ENCODE data around the gene RSRP1. TPM values are rescaled to one million over a fixed set of nuclear protein-coding genes. Genes with fewer than 3 reads are reported as not detected.

RSRP1 gene
- total RNA-seq, 1 donor from 2014 or later = 153 TPM

DNA sequence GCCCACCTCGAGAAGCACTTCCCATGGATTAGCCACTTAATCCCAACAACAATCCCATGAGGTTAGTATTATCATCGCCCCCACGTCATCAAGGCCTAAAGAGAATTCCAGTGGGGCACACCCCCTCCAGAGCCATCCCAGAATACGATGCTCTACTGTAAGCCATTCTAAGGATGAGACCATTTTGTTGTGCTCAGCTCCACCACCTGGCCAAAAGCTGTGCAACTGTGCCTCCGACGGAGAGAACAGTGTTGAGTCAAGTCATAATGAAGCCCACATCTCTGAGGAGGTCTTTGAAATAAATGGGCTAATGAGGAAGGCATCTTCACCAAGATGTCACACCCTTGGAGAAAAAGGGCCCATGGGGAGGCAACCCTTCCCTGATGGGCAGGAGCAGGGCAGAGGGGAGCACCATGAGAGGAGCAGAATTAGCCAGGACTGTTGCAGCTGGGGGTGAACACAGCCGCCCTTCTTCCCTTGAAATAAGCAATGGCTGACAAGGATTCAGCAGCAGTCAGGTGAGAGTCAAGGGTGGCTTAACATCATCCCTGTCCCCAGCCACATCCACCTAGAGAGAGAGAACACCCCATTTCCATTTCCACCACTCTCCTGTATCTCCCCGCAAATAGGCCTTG, 29.5 kb downstream of the RSRP1 start:
- no peak for DNase-seq (ENCODE audit: low read depth)

DNA sequence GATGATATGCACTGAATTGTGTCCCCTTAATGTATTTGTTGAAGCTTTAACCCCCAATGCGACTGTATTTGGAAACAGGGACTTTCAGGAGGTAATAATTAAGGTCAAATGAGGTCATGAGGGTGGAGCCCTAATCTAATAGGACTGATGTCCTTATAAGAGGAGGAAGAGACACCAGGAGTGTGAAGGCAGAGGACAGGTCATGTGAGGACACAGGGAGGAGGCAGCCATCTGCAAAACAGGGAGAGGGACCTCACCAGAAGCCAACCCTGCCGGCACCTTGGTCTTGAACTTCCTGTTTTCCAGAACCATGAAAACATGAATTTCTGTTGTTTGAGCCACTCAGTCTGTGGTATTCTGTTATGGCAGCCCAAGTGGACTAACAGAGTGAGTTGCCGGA, 30.2 kb downstream of the RSRP1 start:
- no peak for DNase-seq (ENCODE audit: low read depth)

DNA sequence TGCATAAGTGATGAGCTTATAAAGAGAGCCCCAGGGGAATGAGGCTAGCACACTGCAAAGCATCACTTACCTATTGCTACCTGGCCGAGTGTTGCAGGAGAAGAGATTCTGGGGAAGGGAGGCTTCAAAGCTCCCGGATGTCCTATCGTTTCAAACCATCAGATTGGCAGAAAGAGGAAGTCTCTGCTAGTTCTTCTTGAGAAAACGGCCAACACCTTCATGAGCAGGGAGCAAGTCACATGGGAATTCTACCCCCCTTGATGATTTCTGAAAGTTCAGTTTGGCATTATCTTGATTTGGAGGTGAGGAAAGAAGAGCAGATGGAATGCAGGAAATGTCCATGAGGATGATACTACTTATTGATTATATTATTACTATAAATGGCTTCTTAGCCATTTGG, 31.1 kb downstream of the RSRP1 start:
- DNase-seq (ENCODE audit: low read depth) = no peak

DNA sequence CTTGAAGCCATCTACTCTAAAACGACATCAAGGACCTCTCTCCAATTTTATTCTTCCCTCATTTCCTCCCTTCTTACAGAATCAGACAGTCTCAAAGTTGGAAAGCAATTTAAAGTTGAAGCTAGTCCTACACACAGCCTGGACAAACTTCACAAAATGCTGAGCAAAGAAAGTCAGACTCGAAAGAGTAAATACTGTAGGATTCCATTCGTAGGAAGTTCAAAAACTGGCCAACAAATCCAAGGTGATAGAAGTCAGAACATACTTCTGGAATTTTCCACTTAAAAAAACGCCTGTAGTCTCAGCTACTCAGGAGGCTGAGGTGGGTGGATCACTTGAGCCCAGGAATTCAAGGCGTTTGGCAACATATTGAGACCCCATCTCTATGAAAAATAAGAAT, 34.5 kb downstream of the RSRP1 start:
- DNase-seq (ENCODE audit: low read depth) = no peak

DNA sequence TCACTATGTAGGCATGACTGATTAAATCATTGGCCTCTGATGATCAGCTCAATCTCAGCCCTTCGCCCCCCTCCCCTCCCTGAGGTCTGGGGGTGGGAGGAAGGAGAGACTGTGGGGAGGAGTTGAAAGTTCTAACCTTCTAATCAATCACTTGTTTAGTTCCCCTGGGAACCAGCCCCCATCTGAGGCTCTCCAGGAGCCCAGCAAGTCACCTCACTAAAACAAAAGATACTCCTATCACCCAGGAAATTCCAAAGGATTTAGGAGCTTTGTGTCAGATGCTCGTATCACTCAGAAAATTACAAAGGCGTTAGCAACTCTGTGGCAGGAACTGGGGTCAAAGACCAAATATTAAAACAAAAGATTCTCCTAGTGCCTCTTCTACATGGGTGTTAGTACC, 36.5 kb downstream of the RSRP1 start:
- no peak for DNase-seq (ENCODE audit: low read depth)

DNA sequence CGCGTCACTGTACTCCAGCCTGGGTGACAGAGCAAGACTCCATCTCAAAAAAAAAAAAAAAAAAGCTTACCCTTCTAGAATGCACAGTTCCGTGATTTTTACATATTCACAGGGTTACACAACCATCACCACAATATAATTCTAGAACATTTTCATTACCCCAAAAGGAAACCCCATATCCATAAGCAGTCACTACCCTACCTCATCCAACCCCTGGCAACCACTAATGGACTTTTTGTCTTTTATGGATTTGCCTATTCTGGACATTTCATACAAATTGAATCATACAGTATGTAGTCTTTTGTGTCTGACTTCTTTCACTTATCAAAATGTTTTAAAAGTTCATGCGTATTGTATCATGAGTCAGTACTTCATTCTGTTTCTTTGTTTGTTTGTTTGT, 37.7 kb downstream of the RSRP1 start:
- no peak for DNase-seq (ENCODE audit: low read depth)

DNA sequence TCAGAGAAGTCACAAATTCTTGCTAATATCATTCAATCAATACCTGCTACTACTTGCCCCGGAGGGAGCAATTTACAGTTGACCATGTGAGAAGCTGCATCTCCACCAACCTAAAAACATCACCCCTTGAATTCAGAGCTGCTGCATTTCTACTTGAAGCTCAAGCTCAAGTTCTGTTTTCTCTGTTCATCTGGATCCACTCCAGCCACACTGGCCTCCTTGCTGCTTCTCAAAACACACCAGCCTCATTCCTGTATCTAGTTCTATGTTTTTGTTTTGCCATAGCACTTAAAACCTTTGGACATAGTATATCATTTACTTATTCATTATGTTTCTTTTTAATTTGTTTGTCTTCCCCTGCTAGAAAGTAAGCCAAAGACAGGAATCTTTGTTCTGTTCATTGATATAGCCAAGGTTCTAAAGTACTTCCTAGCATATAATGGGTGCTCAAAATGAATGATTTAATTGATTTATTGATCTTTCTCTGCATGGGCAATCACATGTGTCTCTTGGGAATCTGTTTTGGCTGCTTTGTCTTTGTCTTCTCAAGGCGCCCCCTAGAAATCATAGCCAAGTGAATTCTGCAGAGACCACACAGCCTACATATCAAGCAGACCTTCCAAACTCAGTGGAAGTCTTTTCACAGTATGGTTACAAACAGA, 38.6 kb downstream of the RSRP1 start:
- no peak for DNase-seq (ENCODE audit: low read depth)

DNA sequence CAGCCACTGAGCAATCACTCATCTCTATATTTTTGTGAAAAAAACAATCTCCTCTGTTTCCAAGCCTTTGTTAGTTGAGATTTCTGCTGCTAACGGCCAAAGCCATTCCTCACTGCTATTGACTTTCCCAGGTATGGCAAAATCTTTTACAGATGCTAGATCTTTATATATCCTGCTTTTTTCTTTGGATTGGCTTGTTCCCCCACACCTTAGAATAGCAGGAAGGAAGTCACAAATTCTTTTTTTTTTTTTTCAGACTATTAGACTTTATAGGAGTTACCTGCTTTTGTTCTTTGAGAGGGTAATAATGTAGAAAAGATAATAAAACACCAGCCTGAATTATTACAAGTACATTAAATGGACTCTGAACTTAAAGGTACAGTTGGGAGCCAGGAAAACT, 39.2 kb downstream of the RSRP1 start:
- no peak for DNase-seq (ENCODE audit: low read depth)

DNA sequence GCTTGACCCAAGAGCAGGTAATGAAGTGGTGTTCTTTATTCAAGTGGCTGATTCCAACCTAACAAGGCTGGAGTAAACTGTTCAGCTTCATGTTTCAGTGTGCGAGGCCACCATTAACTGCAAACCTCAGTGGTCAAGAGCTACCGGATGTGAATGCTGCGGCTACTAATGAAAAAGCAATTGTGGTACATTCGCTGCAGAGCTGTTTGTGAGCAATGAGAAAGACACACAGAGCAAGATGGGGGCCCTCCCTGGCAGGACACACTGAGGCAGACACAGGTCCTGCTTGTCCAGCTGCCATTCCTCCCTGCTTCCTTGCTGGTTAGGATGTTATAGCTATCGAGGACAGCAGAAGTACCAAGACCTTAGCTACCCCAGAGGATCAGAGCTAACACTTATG, 41.1 kb downstream of the RSRP1 start:
- no peak for DNase-seq (ENCODE audit: low read depth)

DNA sequence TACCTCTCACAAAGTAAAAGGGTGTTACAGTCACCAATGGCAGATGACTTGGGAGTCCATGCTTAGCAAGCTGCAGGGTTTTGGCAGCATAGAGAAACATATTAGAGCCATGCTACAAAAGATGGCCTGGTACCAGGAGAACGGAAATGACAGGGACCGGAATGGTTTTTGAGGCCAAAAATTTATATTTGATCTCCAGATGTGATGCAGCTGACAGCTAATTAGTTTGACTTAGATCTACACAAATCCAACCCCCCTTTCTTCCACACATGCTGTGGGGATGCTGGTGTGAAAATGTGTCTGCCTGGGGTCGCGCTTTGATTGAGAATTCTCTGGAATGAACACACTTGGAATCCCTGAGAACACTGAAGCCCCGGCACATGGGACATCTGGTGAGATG, 41.5 kb downstream of the RSRP1 start:
- DNase-seq (ENCODE audit: low read depth) = no peak

DNA sequence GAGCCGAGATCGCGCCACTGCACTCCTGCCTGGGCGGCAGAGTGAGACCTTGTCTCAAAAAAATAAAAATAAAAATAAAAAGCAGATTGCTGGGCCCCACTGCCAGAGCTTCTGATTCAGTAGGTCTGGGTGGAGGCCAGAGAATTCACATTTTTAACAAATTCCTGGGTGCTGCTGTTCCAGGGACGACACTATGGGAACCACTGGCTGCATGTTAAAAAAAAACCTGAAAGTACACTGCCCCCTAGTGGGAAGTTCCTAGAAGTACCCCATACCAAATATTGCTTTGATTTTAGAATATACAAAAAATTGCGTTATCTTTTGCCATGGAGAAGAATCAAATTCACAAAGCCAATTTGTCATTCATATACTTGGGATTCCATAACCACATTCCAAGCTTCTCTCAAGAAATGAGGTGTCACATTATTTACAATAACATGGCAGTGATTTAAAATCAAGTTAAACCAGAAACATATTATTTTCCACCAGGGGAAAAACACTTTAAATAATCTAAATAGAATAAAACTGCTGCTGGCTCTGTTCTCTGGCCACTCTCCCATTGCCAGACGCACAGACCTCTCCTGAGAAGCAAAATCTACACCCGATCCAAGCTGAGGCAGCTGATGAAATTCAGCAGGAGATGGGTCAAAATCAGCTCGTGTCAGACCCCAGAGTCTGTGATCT, 42.3 kb downstream of the RSRP1 start:
- DNase-seq (ENCODE audit: low read depth) = peak; percentile 36

DNA sequence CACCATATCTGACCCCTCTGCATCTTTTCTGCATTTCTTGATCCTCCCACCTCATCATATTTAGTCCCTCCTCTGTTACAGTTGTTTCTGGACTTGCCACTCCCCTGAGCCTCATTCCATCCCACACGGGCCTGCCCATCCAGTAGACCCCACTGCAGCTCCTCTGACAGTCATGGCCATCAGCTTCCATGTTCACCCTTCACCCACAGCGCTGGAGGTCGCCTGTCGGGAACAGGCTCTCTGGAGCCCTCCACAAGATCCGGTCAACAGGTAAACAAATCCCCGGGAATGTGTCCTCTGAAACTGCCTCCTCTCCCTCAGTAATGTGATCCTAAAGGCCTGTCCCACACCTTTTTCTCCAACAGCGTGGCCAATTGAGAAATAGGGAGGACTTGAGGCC, 46.2 kb downstream of the RSRP1 start:
- no peak for DNase-seq (ENCODE audit: low read depth)

DNA sequence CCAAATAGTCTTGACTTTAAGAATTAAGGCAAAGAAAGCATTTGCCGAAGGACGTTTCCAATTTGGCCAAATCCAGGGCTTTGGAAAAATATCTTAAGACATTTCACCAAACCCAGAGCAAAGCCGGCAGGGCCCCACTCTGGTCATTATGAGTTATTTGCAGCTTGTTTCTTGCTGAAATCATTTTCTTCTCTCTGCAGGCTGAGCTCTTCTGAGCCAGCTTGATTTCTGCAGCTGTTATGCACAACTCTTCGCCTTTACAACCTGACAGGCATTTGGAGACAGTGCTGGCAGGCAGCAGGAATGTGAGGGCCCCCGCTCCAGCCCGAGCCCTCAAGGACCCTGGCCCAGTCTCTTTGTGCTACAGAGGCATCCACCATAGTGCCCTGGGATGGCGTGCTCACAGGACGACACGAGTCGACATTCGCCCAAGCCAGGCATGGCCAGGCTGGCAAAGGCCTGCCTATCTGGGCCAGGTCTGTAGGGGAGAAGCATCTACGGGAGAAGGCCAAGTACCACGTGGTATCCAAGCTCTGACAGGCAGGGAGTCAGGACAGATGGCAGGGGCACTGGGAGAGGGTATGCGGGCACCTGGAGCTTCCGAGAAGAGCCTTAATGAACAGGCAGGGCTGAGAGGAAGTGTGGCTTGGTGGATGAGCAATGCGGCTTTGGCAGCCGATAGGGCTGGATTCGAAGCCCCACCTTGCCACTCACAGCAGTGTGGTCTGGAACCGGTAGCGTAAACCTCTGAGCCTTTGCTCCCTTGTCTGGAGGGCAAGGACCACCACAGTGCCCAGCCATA, 47.2 kb downstream of the RSRP1 start:
- no peak for DNase-seq (ENCODE audit: low read depth)

DNA sequence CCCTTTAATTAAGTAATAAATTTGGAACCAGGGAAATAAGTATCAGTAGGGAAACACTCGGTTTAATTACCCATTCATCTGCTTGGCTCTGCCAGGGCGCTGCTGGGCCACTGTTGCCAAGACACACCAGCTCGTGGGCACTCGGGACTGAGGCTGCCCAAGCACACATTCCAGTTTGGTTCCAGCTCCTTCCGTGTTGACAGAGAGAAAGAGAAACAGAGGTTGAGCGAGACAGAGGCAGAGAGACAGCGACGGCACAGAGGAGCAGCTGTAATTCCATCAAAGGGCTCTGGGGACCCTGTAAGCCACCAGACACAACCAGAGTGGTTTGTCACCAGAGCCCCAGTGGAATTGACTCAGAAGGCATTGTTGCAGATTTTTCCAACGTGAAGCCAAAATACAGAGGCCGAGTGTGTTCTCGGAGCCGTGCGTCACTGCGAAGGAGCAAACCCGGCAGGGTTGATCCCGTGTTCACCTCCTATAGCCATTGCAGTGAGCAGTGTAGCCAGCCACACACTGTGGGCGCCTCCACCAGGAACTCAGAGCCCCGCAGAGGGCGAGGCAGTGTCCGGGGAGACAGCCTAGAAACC, 48.5 kb downstream of the RSRP1 start:
- DNase-seq (ENCODE audit: low read depth) = no peak

DNA sequence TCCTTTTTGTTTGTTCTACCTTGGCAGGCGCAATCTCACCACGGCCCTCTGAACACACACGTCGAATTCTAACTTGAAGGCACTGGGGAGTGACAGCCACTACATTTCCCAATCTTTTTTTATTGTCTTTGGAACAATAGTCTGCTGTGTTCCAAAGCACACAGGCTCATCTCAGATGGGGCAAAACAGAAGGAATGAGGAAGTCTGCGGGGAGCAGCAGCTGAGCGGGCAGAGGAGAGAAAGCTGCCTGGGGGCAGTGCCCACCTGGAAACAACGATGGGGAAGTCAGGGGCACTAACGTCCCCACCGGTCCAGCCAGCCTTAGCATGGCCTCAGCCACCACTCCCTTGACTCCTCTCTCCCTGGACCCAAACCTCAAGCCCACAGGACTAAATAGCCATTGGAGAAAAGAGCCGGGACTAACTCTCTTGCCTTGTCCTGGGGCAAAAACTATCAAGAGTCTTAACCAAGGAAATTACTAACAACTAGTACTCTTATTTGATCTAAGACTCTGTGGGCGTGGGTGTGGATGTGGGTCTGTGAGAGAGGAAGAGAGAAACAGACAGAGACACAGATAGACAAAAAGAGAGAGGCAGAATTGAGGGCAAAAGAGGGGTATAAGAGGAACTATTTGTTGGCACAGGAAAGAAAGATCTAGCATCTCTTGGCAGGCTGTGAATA, 49.1 kb downstream of the RSRP1 start:
- DNase-seq (ENCODE audit: low read depth) = peak; percentile 42

DNA sequence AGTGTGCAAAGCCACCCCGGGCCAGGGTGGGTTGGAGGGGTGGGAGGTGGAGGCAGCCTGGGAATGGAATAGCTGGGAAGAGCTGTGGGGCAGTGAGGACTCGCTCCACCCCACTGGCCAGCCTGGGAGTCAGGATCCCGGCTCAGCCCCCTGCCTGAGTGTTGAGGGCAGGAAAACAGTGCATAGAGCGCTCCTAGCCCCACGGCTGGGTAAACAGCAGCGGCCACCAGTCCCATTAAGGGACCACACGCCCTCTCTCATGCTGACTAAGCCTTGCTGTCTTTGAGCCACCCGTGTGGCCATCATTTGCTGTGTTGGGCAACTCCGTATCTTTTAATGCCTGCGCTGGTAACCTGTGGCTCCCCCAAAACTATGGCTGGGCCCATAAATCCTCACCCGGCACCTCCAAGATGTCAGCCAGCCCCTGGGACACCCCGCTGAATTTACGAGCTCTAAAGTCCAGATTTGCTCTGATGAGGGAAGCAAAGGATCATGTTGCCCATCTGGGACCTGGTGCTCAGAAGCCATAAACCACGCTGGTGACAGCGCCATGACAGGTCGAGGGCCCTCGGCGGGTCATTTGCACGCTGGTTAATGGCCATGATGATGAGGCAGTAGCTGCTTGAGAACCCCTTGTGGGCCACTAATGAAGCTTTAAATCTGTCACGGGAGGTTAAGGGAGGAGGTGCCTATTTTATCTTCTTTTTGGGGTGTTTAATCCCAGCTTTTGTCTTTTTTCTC, 49.8 kb downstream of the RSRP1 start:
- DNase-seq (ENCODE audit: low read depth) = no peak

DNA sequence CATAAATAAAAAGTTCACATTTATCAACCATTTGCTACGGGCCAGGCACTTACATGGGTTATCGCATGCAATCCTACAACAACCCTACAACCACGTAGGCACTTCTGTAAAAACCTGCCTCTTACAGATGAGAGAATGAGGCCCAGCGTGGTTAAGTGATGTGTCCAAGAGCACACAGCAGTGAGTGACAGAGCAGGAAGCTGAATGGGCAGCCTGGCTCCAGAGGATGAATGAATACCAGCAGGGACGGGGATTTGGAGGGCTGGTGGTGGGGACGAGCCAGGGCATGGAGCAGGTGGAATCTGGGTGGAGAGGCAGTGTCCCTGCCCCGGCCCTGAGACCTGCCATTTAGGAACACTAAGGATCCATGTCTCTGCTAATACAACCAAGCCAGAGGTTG, 50.4 kb downstream of the RSRP1 start:
- no peak for DNase-seq (ENCODE audit: low read depth)

DNA sequence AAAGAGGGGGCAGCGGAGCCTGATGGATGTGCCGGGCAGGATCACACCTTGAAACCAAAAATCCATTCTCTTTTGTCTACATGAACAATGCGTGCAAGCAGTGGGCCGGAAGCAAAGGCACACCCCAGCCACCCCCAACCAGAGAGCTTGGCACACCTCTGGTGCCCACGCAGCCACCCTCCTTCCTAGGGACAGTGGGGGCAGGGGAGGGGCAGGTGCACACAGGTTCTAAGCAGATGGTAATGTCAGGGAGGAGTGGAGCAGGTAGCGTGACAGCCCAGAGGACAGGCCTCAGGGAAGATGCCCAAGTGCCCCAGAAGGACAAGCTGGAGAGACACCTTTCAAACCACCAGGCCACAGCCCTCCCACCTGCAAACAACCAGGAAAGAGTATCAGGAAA, 51.4 kb downstream of the RSRP1 start:
- no peak for DNase-seq (ENCODE audit: low read depth)

DNA sequence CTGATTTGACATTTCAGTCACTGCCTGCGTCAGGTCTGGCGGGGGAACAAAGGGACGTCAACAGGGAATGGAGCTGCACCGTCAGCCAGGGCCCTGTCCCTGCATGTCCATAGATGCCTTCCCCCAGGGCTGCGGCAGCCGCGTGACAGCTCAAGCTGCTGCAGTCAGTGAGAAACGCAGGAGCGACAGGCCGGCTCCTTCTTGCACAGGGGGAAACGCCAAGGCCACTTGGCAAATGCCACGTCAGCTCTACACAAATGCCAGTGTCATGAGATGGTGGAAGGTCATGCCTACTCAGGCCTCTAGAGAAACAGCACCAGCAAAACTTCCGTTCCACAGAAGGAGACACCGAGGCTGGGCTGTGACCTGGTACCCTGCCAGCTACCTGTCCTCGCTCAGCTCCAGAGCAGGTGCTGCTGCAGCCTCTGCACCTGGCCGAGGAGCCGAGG, 52.7 kb downstream of the RSRP1 start:
- no peak for DNase-seq (ENCODE audit: low read depth)

DNA sequence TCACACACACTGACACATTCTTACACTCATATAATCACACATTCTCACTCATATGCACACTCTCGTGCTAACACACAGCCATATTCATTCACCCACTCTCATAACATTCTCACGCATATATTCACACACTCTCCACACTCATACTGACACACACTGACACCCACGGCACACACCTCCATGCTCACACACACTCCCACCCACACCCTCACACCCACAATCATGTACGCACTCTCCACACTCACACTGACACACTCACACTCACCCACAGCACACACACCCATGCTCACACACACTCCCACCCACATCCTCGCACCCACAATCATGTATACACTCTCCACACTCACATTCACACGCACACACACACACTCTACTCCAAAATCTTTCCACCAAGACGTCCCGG, 53.2 kb downstream of the RSRP1 start:
- DNase-seq (ENCODE audit: low read depth) = no peak

DNA sequence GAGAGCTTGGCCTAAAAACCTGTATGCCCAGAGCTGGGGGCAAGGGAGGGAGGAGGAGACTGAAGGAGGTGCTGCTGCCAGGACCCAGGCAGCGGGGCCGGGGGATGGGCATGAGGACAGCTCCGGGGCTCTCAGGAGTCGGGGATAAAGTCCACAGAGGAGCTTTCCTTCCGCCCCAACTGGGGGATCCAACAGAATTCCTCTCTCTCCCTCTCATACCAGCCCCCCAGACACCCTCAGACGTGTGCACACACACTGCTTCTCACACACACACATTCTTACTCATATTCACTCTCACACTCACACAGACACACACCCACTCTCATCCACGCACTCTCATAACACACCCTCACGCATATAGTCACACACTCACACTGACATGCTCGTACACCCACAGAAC, 54.0 kb downstream of the RSRP1 start:
- no peak for DNase-seq (ENCODE audit: low read depth)
